ELF-1 (cell line): ENCODE measurements around the gene NTF4.
A peak's percentile ranks its signal among the peaks of the same experiment; 100 is the strongest.

Experiments used
- DNase-seq: peaks from one replicate; pipeline ENCODE4 v3.0.0-alpha.2; 2016; ENCODE audit warnings: low read depth, low spot score

NTF4 gene

GRCh38 chr19:49022116-49022515, 42.5 kb downstream of the NTF4 start:
- no peak for DNase-seq

GRCh38 chr19:49020931-49021895, 43.4 kb downstream of the NTF4 start:
- DNase-seq: no peak

DNA sequence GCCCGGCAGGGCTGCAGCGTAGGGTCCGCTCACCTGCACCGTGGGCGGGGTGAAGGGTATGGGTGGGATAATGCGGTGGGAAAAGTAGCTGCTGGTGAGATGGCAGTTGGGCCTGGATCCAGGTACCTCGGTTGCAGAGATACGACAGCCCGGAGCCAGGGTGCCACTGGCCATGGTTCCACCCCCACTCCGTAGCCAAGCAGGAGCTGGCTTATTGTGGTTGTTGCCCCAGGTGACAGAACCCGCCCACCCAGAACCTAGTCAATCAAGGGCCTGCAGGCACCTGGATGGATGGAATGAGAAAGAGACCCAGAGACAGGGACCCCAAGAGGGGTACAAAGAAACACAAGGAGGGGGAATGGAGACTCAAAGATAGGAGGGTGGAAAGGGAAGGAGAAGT, 44.3 kb downstream of the NTF4 start:
- peak; percentile 46 for DNase-seq

DNA sequence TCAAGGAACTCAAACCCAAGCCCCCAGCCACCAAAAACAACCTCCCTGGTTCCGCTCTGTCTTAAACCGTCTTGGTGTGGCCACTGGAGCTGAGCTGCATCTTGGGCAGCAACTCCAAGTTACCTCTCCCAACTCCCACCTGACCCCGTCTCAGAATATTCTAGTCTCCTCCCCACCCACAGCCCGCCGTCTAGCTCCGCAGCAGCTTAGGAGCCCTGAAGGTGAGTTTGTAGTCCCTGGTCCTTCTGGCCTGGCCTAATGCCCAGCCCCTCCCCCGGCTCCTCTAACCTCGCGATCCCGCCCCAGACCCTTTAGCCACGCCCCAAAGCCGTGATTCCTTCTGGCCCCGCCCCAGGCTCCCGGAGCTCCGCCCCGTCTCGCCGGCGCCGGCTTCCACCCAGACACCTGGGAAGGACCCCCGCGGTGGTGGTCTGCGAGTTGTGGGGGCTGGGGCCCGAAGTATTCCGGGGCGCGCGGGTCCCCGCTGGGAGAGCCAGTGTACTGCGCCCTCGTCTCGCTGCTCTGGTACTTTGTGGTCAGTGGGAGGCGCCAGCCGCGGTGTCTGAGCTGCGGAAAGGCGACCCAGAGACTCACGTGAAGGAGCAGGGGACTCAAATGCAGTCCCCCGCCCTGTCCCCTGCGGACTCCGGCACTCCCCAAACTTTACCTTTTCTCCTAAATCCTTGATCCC, 45.2 kb downstream of the NTF4 start:
- peak; percentile 89 for DNase-seq

GRCh38 chr19:49018388-49019241, 46.0 kb downstream of the NTF4 start:
- peak; percentile 39 for DNase-seq

DNA sequence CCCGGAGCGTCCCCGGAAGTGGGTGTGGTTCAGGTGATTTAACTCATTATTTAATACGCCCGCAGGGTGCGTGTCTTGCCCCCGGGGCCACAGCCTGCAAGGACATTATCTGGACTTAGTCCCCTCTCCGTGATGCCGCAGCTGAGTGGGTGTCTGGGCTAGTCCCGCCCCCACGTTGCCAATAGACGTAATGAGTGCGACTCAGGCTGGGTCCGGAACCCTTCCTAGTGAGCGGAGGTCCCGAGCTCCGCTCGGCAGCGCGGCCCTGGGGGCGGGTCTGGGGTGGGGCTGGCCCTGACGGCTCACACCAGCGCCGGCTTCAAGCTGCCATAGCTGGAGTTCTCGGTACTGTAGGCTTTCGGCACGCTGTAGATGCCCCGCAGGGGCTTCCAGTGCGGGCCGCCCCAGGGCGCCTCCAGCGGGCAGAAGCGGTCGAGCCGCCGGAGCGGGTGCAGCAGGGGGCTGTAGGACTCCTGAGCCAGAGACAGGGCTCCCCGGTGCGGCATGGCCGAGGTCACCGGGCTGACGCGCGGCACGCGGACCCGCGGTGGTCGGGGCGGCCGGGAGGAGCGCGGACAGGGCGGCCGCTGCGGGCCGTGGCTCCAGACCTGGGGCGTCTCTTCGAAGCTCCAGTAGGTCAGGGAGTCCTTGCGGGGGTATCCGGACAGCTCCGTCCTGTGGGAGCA, 46.8 kb downstream of the NTF4 start:
- peak; percentile 86 for DNase-seq

DNA sequence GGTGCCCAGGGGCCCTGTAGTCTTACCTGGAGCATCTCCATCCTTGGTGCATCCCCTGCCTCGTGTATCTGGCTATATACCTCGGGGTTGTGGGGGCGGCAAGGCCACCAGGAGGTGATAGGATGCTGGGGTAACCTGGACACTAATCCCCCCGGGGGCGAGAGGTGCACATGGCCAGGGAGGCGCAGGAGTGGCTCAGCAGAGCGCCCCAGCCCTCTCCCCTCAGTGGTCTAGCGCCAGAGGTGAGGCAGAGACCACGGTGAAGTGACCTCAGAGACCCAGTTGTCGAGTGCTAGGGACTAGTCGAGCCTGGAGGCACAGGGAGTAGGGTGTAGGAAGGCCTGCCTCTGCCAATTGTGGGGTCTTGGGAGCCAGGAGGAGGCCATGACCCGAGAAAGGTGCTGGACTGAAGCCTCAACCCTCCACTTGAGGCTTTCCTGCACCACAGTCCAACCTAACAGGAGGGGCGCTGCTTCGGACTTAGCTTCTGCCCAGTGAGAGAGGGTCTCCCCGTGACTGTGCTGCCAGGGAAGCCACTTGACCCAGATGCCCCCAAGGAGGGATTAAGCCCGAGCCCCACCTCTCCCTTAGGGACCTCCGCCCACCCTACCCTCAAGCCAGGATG, 47.5 kb downstream of the NTF4 start, which contains the start of gene LHB:
LHB (minus strand) TSS at position 51 of the 625 bp plus-strand sequence; CDS start at position 41, 10 bp downstream.
- DNase-seq: no peak

DNA sequence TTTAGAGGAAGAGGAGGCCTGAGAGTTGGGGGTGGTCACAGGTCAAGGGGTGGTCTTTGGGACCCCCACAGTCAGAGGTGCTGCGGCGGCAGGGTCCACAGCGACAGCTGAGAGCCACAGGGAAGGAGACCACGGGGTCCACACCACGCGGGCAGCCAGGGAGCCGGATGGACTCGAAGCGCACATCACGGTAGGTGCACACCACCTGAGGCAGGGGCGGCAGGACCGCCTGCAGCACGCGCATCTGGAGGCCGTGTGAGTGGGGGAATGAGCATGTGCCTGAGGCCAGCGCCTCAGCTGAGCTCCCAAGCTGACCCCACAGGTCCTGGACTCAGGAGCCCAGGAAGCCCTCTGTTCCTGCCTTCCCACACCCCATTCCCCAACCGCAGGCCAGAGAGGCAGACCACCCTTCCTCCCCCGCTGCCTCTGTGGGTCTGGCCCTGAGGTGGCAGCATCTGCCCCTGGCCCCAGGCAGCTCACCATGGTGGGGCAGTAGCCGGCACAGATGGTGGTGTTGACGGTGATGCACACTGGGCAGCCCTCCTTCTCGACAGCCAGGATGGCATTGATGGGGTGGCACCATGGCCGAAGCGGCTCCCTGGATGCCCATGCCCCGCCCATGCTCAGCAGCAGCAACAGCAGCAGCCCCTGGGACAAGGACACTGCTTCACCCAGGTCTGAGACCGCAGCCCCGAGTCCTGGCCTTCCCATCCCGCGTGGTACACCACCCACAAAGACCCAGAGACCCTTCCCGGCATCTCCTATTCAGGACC, 48.4 kb downstream of the NTF4 start:
- DNase-seq: no peak

DNA sequence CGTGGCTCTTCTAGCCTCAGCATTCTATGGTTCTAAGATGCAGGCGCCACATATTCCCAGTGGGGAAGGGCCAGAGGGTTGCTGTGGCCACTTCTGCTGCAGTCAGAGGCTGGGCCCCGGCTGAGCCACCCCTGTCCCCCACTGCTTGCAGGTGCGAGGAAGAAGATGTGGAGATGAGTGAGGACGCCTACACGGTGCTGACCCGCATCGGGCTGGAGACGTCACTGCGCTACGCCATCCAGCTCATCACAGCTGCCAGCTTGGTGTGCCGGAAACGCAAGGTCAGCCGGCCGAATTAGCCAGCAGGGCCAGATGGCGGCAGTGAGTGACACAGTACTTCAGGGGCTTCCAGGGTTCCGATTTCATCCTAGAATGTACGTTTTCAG, 49.8 kb downstream of the NTF4 start:
- no peak for DNase-seq

- no peak for DNase-seq
Measured at GRCh38 chr19:49014123-49014869, 50.3 kb downstream of the NTF4 start.

DNA sequence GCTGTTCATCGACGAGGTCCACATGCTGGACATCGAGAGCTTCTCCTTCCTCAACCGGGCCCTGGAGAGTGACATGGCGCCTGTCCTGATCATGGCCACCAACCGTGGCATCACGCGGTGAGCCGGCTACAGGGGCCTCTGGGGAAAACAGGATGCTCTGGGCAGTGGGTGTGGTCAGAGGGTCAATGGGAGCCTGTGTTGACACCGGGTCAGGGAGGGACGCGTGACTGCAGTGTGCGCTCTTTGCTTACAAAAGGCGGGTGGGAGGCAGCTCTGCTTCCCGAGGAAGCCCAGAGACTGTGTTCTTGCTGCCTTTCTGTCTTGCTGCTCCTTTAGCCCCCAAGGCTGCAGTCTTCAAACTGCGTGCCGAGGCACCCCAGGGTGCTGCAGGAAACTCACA, 53.4 kb downstream of the NTF4 start:
- no peak for DNase-seq
